Activated B cell treated with CpG ODN at 0.5 μM for 24 hours (primary cell): ENCODE measurements around the gene MS4A18. TPM values are rescaled to one million over a fixed set of nuclear protein-coding genes. Genes with fewer than 3 reads are reported as not detected.

Source experiments
- ATAC-seq: fragments of 200-7000 bp; cut with Tn5 transposase; one replicate; pipeline ENCODE4 v1.10.0; 2021; ENCODE audit warnings: low read depth, mild to moderate bottlenecking, moderate library complexity
- CTCF ChIA-PET: fragments of 350-600 bp; sonication (Branson Sonifier 250); formaldehyde crosslinking; loops from one replicate; lab custom pipeline; 2021; ENCODE audit warnings: antibody characterized with exemption; lab: Charles Lee
- POLR2A ChIA-PET: fragments of 350-600 bp; sonication (Branson Sonifier 250); formaldehyde crosslinking; loops from one replicate; lab custom pipeline; 2021; ENCODE audit warnings: antibody characterized with exemption; lab: Charles Lee
- DNase-seq: peaks from one replicate; pipeline ENCODE4 v3.0.0; 2022
- H3K27ac Mint-ChIP-seq: one replicate; pipeline ENCODE4 v1.8.0; 2020; ENCODE audit warnings: mixed read lengths
- H3K27me3 Mint-ChIP-seq: one replicate; pipeline ENCODE4 v1.8.0; 2021; ENCODE audit warnings: mixed read lengths
- H3K36me3 Mint-ChIP-seq: one replicate; pipeline ENCODE4 v1.8.0; 2021; ENCODE audit warnings: low read depth, mixed read lengths
- H3K4me1 Mint-ChIP-seq: one replicate; pipeline ENCODE4 v1.8.0; 2021; ENCODE audit warnings: mixed read lengths
- H3K4me3 Mint-ChIP-seq: one replicate; pipeline ENCODE4 v1.8.0; 2020; ENCODE audit warnings: mild to moderate bottlenecking, mixed read lengths
- H3K9me3 Mint-ChIP-seq: one replicate; pipeline ENCODE4 v1.8.0; 2020; ENCODE audit warnings: mixed read lengths
- CTCF ChIP-seq: fragments of 200-600 bp; IDR thresholded peaks from one replicate; pipeline ENCODE4 v1.8.0; 2022; ENCODE audit warnings: antibody characterized with exemption, mild to moderate bottlenecking
- intact Hi-C: fragments of 100-400 bp; cut with micrococcal nuclease; formaldehyde crosslinking; loops from one replicate; pipeline ENCODE4 v1.15.1; 2024
- total RNA-seq: library from RNA; stranded (reverse); gene quantifications from 2 replicates; pipeline ENCODE4 v1.2.3, GENCODE V29; 2022

MS4A18 gene
- total RNA-seq, 1 donor from 2014 or later: not detected

- ATAC-seq: no peak
Measured at GRCh38 chr11:60769811-60770210, 45.3 kb downstream of the MS4A18 start.

GRCh38 chr11:60771146-60771545, 46.6 kb downstream of the MS4A18 start:
- no peak overlapping the region for H3K27ac Mint-ChIP-seq
- ChIA-PET CTCF (no interaction called here), POLR2A (no interaction called here)
- peaks cover 26% of the 10 kb centered on the region for H3K27me3 Mint-ChIP-seq
- no peak for TF ChIP-seq CTCF
- intact Hi-C loops: no loop called here
- no peak overlapping the region for H3K4me3 Mint-ChIP-seq
- DNase-seq (no peak), ATAC-seq (no peak)
- no peaks in the 10 kb centered on the region for H3K9me3 Mint-ChIP-seq
- no peaks in the 10 kb centered on the region for H3K36me3 Mint-ChIP-seq
- peaks cover 11% of the 10 kb centered on the region for H3K4me1 Mint-ChIP-seq

More at GRCh38 chr11:60769811-60770210, 45.3 kb downstream of the MS4A18 start:
- Mint-ChIP-seq H3K27ac (no peak overlapping the region), H3K27me3 (peaks cover 30% of the 10 kb centered on the region), H3K36me3 (no peaks in the 10 kb centered on the region), H3K4me1 (peaks cover 7% of the 10 kb centered on the region), H3K9me3 (no peaks in the 10 kb centered on the region), H3K4me3 (no peak overlapping the region)
- no peak for TF ChIP-seq CTCF
- DNase-seq: no peak
- ChIA-PET CTCF (no interaction called here), POLR2A (no interaction called here)
- intact Hi-C loops: loop anchor here (10.0 kb wide), 1 partner anchor 285 kb away; no protein-coding TSS in a partner anchor

GRCh38 chr11:60771879-60772525, 47.5 kb downstream of the MS4A18 start:
- H3K27me3 Mint-ChIP-seq: peaks cover 24% of the 10 kb centered on the region
- peak; percentile 28 for ATAC-seq
- no peaks in the 10 kb centered on the region for H3K36me3 Mint-ChIP-seq
- DNase-seq: no peak
- peaks cover 11% of the 10 kb centered on the region for H3K4me1 Mint-ChIP-seq
- ChIA-PET POLR2A (no interaction called here), CTCF (interaction anchor here (8.4 kb wide), 1 partner anchor 8 kb away, joined by 86 read pairs; no protein-coding TSS in a partner anchor)
- H3K27ac Mint-ChIP-seq: peak overlapping the region; percentile 26
- H3K9me3 Mint-ChIP-seq: no peaks in the 10 kb centered on the region
- intact Hi-C loops: no loop called here
- no peak overlapping the region for H3K4me3 Mint-ChIP-seq
- TF ChIP-seq CTCF: no peak

- no peaks in the 10 kb centered on the region for H3K36me3 Mint-ChIP-seq
- CTCF ChIA-PET: interaction anchor here (8.4 kb wide), 1 partner anchor 9 kb away, joined by 86 read pairs; no protein-coding TSS in a partner anchor
- ATAC-seq: no peak
Measured at GRCh38 chr11:60772666-60773065, 48.1 kb downstream of the MS4A18 start.

More at GRCh38 chr11:60772666-60773065, 48.1 kb downstream of the MS4A18 start:
- intact Hi-C loops: no loop called here
- Mint-ChIP-seq H3K4me3 (no peak overlapping the region), H3K9me3 (no peaks in the 10 kb centered on the region), H3K4me1 (peaks cover 11% of the 10 kb centered on the region), H3K27me3 (peaks cover 23% of the 10 kb centered on the region), H3K27ac (no peak overlapping the region)
- no peak for DNase-seq
- POLR2A ChIA-PET: no interaction called here
- no peak for TF ChIP-seq CTCF
